Activated naive CD4-positive, alpha-beta T cell treated with Interleukin-2 at 50 U/mL for 16 hours (primary cell): ENCODE measurements around the gene DLG4.
"Not testable (repeated sequence)": the region's sequence is repeated elsewhere in the genome, so short reads cannot be mapped to it uniquely, and the experiment has no call there.

Experiments used
- DNase-seq: peaks from one replicate; pipeline ENCODE4 v3.0.0-alpha.2; 2020

DLG4 gene

GRCh38 chr17:7211491-7212273 lies 8.0 kb downstream of the DLG4 start:
- DNase-seq = no peak

GRCh38 chr17:7208754-7209460 lies 10.7 kb downstream of the DLG4 start:
- no peak for DNase-seq

- DNase-seq = no peak
Observed at GRCh38 chr17:7208027-7208571, 11.5 kb downstream of the DLG4 start.

GRCh38 chr17:7207120-7208001 lies 12.3 kb downstream of the DLG4 start:
- no peak for DNase-seq

- no peak for DNase-seq
Observed at GRCh38 chr17:7205561-7205960, 14.1 kb downstream of the DLG4 start.

- DNase-seq = peak; percentile 92
Observed at GRCh38 chr17:7204828-7205461, 14.7 kb downstream of the DLG4 start.

GRCh38 chr17:7204336-7204735 lies 15.3 kb downstream of the DLG4 start:
- no peak for DNase-seq

- DNase-seq = no peak
Observed at GRCh38 chr17:7203391-7203790, 16.2 kb downstream of the DLG4 start.

- no peak for DNase-seq
Observed at GRCh38 chr17:7196651-7197401, 22.8 kb downstream of the DLG4 start.

- no peak for DNase-seq
Observed at GRCh38 chr17:7195971-7196370, 23.7 kb downstream of the DLG4 start.

GRCh38 chr17:7192271-7192937 lies 27.2 kb downstream of the DLG4 start:
- DNase-seq = no peak

- no peak for DNase-seq
Observed at GRCh38 chr17:7191571-7192270, 27.9 kb downstream of the DLG4 start.

- DNase-seq = no peak
Observed at GRCh38 chr17:7191069-7191468, 28.6 kb downstream of the DLG4 start.

- no peak for DNase-seq
Observed at GRCh38 chr17:7190276-7190917, 29.2 kb downstream of the DLG4 start.

- no peak for DNase-seq
Observed at GRCh38 chr17:7186241-7186640, 33.4 kb downstream of the DLG4 start.

GRCh38 chr17:7184647-7185046 lies 35.0 kb downstream of the DLG4 start:
- no peak for DNase-seq

GRCh38 chr17:7184091-7184488 lies 35.5 kb downstream of the DLG4 start:
- no peak for DNase-seq

- no peak for DNase-seq
Observed at GRCh38 chr17:7183433-7184090, 36.1 kb downstream of the DLG4 start.

GRCh38 chr17:7182101-7182500 lies 37.5 kb downstream of the DLG4 start:
- DNase-seq = not testable (repeated sequence)
